ENCODE results near the gene PTPRF.

The PTPRF gene

DNA sequence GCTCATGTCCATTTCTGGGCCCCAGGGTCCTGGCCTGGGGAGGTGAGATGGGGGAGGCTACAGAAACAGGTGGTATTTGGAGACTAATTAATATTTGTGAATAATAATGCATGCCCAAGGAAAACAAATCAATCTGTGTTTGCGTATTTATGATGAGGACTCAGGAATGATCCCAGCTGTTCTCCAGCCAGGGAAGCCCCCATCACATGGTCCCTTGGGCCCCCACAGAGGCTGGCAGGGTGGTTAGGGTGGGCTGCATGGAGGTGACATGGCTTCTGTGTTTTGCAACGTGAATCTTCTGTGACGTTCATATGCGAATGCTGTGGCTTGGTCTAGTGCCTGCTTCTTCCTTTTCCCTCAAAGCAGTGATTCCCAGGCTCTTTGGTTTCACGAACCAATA is 10.5 kb downstream of the PTPRF start:
- no peak for TF ChIP-seq CTCF (IDR thresholded peaks at IDR 0.05; ENCODE audit: low read depth, low read length, missing control alignments)
- H3K4me3 ChIP-seq (ENCODE audit: low read depth, low read length) = no peak overlapping the region
- no peak for DNase-seq (ENCODE audit: low read depth)

- no peak for TF ChIP-seq CTCF (IDR thresholded peaks at IDR 0.05; ENCODE audit: low read depth, low read length, missing control alignments)
- no peak for DNase-seq (ENCODE audit: low read depth)
- H3K4me3 ChIP-seq (ENCODE audit: low read depth, low read length) = no peak overlapping the region
These were observed 11.2 kb downstream of the PTPRF start for GRCh38 chr1:43541721-43542401.

- TF ChIP-seq CTCF (IDR thresholded peaks at IDR 0.05; ENCODE audit: low read depth, low read length, missing control alignments) = no peak
- H3K4me3 ChIP-seq (ENCODE audit: low read depth, low read length) = no peak overlapping the region
- DNase-seq (ENCODE audit: low read depth) = no peak
These were observed 12.1 kb downstream of the PTPRF start for GRCh38 chr1:43542527-43543458.

GRCh38 chr1:43543567-43543966 is 12.9 kb downstream of the PTPRF start:
- no peak for DNase-seq (ENCODE audit: low read depth)
- H3K4me3 ChIP-seq (ENCODE audit: low read depth, low read length) = no peak overlapping the region
- no peak for TF ChIP-seq CTCF (IDR thresholded peaks at IDR 0.05; ENCODE audit: low read depth, low read length, missing control alignments)

- no peak for TF ChIP-seq CTCF (IDR thresholded peaks at IDR 0.05; ENCODE audit: low read depth, low read length, missing control alignments)
- H3K4me3 ChIP-seq (ENCODE audit: low read depth, low read length) = no peak overlapping the region
- no peak for DNase-seq (ENCODE audit: low read depth)
These were observed 14.6 kb downstream of the PTPRF start for GRCh38 chr1:43545339-43545694.

DNA sequence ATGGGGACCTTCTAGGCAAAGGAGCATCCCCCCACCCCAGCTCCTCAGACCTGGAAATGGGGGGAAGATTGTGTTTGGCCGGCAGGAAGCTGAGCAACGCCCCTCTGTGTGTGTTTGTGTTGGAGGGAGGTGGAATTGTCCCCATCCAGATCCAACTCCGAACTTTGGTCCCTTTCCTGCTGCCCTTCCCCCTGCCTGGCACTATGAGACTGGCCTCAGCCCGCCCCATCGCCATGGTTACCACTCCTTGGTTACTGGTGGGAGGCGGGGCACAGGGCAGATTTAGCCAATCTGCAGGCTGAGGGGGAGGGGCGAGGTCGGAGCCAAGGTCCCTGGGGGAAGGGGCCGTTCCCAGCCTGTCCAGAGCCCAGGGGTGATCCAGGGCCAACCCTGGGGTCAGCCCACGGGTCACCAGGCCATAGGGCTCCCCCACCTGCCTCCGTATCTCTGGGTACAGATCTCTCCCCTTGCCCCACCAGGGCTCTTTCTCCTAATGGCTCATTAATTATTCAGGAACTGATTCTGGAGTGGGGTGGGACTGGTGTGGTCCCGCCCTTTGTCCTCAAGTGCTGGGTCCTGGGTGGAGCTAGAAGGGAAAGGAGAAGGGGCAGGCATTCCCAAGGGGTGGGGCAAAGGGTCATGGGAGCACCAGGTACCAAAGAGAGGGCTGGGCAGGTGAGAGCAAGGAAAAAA is 15.2 kb downstream of the PTPRF start:
- DNase-seq (ENCODE audit: low read depth) = no peak
- no peak for TF ChIP-seq CTCF (IDR thresholded peaks at IDR 0.05; ENCODE audit: low read depth, low read length, missing control alignments)
- H3K4me3 ChIP-seq (ENCODE audit: low read depth, low read length) = no peak overlapping the region
